ENCODE measurements around the gene ACAD9.
A peak's percentile ranks its signal among the peaks of the same experiment; 100 is the strongest.
"Not testable (repeated sequence)": the region's sequence is repeated elsewhere in the genome, so short reads cannot be mapped to it uniquely, and the experiment has no call there.

ACAD9 gene

DNA sequence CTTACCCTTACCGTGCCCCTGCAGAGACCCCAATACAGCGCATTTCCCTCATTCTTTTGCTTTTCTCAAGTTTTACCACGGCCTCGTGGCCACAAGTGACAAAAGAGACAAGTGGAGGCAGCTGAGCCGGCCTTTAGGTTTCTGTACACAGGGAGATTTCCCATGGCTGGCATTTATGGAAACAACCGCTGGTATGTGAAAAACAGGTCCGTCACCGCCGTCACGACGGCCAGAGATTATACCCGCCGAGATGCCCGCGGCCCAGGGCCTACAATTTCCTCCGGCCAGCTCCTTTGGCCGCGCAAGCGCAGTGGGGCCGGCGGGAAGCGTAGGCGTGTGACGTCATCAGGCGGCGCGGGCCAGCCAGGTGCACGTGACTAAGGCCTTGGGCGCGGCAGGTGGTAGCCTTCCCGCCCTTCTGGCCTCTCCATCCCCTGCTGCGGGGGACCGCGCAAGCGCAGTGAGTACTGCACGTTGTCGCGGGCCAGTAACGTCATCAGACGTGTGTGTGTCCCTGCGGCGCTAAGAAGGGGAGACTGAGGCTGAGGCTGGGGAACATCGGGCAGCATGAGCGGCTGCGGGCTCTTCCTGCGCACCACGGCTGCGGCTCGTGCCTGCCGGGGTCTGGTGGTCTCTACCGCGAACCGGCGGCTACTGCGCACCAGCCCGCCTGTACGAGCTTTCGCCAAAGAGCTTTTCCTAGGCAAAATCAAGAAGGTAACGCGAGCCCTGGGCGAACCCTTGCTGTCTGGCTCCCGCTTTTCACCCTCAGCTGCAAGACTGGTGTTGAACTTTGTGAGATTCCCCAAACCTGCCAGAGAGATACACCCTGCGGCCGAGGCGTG is at the start of gene ACAD9:
Gene ACAD9, plus strand, starts transcription at position 496 of the 845 bp plus-strand sequence. Its CDS starts 72 bp downstream, at position 568.
- DNase-seq = peak; percentile 93 to 95

DNA sequence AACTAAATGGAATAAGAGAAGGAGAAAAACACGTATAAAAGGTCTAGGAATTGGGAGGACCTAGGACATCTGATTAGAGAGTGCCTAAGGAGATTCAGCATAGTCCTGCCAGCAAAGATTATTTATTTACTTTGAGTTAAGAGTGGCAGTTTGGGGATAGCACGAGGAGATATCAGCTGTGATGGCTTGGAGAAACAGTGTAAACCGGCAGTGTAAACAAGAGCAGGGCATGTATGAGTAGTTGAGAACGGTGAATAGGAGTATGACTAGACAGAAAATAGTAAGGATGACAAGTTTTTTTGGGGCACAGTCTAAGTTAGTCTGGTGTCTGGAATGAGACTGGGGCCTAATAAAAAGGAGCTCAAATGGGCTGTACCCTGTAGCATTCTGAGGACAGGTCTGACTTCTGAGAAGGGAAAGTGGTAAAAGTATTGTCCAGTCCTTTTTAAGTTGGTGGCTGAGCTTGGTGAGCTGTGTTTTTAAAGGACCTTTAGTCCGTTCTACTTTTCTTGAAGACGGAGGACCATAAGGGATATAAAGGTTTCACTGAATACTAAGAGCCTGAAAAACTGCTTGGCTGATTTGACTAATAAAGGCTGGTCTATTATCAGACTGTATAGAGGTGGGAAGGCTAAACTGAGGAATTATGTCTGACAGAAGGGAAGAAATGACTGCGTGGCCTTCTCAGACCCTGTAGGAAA is 49.3 kb upstream of the ACAD9 start:
- not testable (repeated sequence) for DNase-seq

DNA sequence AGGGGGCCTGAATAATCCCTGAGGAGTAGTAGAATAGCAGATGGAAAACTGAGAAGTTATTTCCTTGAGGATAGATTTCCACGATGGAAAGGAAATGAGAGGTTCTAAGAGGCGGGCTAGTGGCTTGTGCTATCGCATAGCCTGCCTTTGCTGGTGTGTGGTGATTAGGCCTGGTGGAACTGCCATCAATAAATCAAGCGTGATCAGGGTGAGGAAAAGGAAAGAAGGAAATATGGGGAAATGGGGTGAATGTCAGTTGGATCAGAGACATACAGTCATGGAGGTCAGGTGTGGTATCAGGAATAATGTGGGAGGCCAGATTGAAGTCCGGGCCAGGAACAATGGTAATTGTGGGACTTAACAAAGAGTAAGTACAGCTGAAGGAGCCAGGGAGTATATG is 48.7 kb upstream of the ACAD9 start:
- DNase-seq = not testable (repeated sequence)

DNA sequence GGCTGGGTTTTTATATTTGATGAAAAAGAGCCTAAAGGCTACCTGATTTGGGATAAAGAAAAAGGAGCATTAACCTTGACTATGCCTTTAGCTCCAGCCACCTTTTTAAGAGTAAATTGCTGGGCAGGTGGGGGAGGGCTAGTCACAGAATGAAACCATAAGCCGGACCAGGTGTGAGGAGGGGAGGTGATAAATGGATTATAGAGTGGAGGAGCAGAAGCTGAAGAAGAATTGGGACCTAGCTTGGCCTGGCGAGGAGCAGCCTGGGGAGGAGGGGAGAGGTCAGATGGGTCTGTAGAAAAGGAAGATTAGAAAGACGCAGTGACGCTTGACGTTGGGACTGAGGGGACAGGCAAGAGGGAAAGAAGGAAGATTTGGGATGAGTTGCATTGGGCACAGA is 46.4 kb upstream of the ACAD9 start:
- not testable (repeated sequence) for DNase-seq

DNA sequence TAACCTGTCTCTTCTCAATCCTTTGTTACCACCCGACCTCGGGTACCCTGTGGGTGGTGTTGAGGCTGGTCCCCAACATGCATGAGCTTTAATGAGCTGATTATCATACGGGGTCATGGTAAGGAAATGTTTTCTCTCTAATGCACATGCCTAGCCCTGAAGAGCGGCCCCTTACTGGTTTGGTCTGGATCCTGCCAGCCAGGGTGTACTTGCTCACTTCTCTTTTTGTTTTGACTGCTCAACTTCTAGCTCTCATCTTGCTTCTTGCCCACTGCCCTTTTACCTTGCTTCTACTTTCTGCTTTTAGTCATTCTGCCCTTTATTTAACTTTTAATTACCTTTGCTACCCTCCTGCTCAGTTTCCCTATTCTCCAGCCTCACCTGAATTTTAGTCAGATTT is 44.3 kb upstream of the ACAD9 start:
- no peak for DNase-seq

DNA sequence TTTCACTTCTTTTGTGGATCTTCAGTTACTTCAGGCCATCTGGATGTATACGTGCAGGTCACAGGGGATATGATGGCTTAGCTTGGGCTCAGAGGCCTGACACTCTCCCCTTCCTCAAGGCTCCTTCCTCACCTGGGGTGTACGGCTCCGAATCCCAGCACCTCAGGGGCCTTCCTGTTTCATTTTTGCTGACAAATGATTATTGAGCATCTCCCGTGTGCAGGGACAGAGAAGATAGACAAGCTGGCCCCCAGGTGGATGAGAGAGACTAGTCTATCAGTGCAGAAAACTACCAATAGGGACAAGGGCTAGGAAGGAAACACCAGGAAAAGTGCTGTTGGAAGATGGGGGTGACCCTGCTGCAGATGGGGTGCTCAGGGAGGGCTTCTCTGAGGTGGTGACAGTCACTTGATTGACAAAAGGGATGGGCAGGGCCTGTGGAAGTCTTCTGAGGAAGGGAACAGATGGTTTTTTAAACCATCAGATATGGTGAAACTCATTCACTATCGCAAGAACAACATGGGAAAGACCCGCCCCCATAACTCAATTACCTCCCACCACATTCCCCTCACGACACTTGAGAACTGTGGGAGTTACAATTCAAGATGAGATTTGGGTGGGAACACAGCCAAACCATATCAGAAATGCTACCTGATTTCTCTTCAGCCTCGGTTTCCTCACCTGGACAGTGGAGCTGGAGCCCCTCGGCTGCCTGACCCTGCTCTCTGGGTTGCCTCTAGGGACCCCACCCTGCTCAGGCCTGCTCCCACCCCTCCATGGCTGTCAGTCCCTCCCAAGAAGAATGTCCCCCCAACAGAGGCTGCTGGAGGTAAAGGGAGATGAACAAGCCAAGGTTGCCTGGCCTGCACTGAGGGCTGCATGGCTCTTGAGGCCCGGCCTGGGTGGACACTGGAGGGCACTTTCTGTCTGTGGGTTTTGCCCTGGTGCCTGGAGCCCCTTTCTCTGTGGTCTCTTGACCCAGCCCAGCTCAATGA is 37.2 kb upstream of the ACAD9 start:
- no peak for DNase-seq

DNA sequence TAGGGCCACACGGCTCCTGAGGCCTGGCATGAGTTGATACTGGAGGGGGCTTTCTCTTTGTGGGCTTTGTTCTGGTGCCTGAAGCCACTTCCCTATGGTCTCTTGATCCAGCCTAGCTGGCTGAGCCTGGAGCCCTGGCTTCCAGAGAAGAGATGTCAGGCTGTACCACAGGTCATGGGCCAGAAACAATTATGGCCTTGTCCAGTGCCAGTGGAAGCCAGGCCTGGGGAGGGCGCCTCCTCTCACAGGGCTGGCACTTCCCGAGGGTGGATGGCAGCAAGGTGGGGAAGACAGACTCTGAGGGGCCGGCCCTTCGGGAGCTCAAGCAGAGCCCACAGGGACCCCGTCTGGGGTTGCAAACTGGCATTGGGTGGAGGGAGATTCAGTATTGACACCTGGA is 34.9 kb upstream of the ACAD9 start:
- DNase-seq = no peak

DNA sequence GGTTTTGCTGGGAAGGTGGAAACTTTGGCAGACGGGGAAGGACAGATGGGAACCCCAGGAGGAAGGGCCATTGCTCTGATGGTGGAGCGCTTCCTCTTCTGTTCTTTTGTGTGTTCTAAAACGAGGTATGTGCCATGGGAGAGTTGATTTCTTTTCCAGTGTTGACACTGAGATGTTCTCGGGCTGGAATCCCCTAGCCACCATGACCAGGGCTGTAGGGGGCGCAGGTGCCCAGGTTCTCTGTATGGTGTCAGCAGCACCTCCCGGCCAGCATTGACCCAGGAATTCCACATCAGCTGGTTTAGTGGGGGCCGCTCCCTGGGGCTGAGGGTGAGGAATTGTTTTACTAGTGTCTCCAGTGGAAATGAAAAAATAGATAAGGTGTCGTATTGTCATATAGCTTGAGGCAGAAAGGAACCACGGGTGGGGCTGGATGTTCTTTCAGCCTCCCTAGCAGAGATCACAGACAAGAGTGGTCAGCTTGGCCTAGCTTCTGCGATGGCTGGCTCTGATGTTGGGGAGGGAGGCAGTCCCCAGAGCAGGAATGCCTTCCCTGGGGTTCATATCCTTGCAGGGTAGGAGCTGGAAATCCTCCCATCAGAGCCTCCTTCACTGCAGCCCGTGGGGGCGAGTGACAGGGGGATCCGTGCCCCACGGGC is 34.2 kb upstream of the ACAD9 start:
- no peak for DNase-seq

DNA sequence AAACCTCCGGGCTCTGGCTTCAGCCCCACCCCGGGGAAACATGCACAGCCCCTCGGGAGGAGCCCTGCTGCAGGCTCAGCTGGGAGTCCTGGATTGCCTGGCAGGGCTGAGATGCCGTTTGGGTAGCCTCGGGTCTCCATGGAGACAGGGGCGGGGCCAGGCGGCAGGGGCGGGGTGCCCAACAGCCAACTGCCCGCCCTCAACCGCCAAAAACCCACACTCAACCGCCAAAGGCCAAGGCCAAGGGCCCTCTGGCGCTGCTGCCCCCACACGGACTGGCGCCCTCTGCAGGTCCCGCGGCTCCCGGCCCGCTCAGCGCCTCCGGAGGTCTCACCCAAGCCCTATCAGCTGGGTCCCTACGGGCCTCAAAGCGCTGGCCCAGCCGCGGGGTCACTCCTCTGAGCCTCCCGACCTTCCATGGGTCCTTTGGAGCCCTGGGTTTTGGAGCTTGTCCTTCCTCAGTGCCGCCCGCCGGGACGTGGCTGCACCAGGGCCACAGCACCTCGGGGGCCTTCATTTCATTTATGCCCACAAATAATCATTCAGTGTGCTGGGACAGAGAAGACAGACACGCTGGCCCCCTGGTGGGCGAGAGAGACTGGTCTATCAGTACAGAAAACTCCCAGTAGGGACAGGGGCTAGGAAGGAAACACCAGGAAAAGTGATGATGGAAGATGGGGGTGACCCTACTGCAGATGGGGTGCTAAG is 33.5 kb upstream of the ACAD9 start:
- peak; percentile 74 to 77 for DNase-seq

DNA sequence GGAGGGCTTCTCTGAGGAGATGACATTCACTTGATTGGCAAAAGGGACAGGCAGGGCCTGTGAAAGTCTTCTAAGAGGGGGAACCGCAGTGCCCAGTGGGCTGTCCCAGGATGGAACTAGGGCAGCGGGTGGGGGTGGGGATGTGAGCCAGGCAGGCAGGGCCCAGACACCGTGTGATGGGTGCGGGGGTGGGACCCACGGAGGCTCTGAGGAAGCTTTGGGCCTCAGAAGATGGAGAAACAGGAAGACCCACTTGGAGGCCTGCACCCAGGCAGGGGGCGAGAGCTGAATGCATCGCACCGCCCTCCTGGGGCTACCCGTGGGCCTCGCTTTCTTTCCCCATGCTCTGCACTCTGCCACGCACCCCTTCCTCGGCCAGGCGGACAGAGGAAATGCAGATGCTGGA is 32.9 kb upstream of the ACAD9 start:
- peak in 1 of 2 experiments; percentile 9 for DNase-seq

DNA sequence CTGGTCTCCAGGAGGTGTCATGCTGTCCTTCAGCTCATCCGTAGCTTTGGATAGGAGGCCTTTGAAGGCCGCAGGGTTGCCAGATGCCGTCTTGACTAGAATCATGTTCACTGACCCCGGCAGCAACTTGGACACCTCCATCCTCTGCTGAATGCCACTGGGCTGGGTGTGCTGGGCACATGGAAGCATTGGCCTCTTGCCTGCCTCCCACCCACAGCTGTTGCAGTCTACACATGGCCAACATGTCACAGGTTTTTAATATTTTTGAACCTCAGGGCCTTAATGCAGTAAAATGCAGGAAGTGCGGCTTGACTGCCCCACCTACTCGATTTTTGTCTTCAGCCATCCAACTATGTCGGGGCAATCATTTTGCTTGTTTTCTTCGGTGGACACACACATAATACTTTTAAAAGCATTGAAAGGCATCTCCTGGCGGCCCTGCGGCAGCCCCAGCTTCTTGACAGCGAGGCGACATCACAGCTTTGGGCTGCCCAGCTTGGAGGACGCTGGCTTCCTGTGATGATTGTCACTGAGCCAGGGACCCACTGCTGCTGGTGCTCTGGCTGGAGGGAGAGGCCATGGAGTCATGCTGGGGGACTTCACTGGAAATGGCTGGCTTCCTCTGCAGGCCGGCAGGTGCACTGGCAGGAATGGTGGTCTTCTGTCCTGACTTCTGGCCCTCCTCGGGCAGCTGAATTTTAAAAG is 31.6 kb upstream of the ACAD9 start:
- no peak for DNase-seq

DNA sequence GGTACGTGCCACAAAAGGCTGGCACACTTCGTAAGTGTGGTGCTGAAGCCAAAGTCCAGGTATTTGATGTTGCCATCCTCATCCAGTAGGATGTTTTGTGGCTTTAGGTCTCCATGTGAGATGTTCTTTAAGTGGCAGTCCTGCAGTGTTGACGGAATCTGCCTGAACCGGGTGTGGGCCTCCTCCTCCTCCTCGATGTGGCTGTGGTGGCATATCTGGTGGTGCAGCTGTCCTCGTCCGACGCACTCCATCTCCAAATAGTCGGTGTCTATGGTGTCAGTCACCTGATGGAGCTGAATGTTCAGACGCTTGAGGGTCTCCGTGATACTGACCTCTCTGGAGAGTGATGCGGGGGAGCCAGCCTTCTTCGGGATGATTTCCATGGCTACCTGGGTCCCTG is 30.5 kb upstream of the ACAD9 start:
- DNase-seq = no peak

DNA sequence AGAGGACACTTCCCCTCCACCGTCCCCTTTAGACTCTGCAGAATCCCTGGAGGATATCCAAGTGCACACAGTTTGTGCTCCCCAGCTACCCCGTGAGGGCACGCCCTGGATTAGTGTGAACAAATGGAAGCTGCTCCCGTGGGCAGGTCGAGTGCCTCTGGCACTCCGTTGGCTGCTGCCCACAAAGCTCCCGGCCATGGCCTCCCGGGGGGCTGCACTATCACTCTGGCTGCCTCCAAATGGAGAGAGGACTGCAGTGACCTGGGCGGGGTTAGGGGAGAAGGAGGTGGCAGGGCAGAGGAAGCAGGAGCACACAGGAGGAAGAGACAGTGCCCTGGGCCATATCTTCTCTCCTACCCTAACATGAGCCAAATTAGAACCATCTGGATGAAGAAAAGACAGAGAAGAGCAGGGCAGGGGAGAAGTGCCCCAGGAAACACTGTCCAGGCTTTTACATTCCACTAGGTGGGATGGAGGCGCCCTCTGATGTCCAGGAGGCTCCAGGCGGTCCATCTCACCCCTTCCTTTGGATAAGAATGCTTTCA is 29.4 kb upstream of the ACAD9 start:
- no peak for DNase-seq

DNA sequence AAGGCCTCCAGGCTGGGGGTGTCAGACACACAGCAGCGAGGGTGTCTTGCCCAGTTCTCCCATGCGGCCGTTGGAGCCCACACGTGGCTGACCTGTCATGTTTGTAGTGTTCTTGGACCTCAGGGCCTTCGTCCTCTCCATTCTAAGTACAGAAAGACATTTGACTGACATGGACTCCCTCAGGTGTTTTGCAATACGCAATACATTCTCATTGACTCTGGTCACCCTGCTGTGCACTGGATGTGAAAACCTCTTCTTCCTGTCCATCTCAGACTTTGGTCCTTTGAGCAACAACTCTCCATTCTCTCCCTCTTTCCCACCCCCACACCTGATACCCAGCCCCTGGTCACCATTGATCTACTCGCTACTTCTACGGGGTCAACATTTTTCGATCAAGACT is 28.9 kb upstream of the ACAD9 start:
- no peak for DNase-seq

DNA sequence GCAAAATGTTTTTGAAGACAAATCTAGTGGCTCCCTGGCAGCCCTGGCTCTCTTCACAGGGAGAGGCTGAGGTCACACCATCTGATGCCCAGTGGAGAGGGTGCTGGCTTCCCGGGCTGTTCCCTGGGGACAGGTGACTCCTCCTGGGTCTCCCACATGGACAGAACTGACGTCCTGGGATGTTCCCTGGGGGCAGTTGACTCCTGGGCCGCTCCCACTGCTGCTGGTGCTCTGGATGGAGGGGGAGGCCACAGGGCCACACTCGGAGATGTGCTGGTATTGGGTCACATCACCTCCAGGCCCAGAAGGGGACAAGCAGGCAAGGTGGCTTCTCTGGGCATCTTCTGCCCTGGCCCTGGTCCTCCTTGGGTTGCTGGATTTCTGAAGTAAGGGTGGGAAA is 27.8 kb upstream of the ACAD9 start:
- DNase-seq = no peak

DNA sequence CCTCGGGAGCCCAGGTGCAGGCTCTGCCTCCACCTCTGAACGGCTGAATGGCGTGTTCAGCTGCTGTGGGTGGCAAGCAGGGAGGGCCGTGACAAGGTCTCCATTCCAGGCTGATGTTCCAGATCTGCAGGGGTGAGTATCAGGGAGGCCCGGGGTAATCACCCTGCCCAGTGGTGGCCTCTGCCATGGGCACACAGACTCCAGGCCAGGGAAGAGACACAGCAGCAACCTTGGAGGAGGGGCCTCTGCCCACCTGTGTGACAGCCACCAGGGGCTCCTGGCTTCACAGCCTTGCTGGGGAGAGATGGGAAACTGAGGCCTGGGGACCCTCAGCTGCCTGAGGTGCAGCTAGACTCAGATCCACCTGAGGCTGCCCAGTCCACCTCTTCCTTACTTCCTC is 25.6 kb upstream of the ACAD9 start:
- no peak for DNase-seq

DNA sequence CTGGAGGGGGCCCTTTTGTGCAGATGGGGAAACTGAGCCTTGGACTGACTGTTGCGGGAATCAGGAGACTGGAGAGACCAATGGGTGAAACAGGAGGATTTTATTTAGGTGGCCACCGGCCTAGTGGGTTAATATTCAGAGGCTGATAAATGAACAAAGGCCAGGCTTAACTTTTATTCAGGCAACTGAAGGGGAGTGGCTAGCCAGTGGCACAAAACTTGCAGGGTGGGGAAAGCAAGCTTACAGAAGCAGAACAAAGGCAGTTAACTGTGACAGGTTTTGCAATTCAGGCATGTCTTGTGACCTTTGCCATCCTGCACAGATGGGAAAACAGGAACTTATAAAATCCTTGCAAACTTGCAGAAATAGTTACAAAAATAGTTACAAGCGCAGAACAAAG is 24.9 kb upstream of the ACAD9 start:
- no peak for DNase-seq

DNA sequence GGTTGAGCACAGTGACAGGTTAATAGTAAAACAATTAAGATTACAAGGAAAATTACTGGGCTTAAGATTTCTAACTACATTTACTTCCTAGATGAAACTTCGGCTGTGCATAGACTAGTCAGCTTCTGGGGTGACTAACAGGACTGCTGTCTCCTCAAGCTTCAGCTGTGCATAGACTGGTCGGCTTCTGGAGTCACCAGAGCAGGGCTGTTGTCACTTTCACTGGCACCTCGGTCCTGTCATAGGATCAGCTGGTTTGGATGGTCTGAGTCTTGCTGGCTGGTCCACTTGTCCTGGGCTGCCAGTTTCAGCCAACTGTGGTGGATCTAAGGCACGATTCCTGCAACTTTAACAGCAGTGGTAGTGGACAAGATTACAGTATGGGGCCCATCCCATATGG is 23.9 kb upstream of the ACAD9 start:
- no peak for DNase-seq

DNA sequence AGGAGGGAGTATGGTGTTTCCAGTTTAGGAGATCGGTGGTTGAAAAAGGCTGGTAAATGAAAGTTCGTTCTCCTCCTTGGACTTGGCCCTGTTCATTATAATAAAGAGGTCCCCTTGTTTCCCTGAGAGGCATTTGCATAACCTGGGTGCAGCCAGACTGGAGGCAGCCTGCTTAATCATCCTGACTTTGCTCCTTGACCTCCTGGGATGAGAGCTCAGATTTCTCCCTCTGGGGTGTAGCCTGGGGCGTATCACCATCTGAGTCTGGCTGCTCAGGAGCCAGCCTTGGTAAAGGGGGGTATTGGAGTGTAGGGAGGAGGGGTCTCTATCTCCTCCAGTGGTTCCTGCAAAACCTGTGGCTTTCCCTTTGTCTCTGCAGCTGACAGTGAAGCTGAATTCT is 21.3 kb upstream of the ACAD9 start:
- no peak for DNase-seq

DNA sequence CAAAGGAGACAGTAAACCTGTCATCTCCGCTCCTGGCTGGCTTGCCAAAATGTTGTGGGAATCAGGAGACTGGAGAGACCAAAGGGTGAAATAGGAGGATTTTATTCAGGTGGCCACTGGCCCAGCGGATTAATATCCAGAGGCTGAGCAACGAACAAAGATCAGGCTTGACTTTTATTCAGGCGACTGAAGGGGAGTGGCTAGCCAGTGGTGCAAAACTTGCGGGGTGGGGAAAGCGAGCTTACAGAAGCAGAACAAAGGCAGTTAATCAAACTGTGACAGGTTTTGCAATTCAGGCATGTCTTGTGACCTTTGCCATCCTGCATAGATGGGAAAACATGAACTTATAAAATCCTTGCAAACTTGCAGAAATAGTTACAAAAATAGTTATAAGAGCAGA is 19.8 kb upstream of the ACAD9 start:
- no peak for DNase-seq

DNA sequence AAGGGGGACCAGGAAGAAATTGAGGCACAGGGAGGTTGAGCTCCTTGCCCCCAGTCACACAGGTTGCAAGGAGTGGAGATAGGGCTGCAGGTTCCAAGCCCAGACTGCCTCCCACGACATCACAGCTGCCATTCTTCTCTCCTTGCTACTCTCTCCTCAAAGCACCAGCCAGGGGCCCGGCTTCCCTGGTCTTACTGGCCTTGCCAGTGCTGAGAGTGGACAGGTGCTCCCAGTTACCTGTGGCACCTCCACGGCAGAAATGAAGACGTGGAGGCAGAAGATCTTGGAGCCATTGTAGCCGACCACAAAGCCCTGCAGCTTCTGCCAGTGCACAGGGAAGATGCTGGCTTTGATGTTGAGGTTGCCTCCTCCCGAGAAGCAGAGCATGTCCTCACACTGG is 17.9 kb upstream of the ACAD9 start:
- no peak for DNase-seq
